ENCODE data around the gene NRXN3.

Gene NRXN3

GRCh38 chr14:79652513-79653307 lies 1482.5 kb downstream of the NRXN3 start:
- TF ChIP-seq GATA3 (IDR thresholded peaks at IDR 0.05; ENCODE audit: low read depth, low read length) (no peak), GATA2 (IDR thresholded peaks at IDR 0.05; ENCODE audit: low read depth, low read length) (no peak)

- TF ChIP-seq GATA2 (IDR thresholded peaks at IDR 0.05; ENCODE audit: low read depth, low read length) (no peak), GATA3 (IDR thresholded peaks at IDR 0.05; ENCODE audit: low read depth, low read length) (no peak)
Observed at GRCh38 chr14:79656056-79656455, 1485.9 kb downstream of the NRXN3 start.

GRCh38 chr14:79656496-79656895 lies 1486.3 kb downstream of the NRXN3 start:
- TF ChIP-seq GATA2 (IDR thresholded peaks at IDR 0.05; ENCODE audit: low read depth, low read length) = no peak
- TF ChIP-seq GATA3 (IDR thresholded peaks at IDR 0.05; ENCODE audit: low read depth, low read length) = no peak

DNA sequence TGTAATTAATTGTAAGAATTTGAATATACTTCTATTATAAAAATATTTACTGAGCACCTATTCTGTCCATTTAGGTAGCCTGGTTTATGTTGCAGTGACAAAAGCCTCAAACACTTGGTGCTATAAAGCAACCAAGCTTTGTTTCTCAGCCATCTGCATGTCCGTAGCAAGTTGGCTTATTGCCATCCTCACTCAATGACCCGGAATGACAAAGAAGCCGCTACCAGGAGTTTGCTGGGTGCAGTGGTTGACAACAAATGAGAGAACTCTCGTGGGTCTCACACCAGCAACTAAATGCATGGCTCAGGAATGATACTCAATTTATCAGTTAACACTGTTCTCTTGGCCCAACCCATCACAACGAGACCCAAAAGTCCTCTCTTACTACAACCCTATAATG lies 1488.0 kb downstream of the NRXN3 start:
- TF ChIP-seq GATA2 (IDR thresholded peaks at IDR 0.05; ENCODE audit: low read depth, low read length) (no peak), GATA3 (IDR thresholded peaks at IDR 0.05; ENCODE audit: low read depth, low read length) (no peak)

DNA sequence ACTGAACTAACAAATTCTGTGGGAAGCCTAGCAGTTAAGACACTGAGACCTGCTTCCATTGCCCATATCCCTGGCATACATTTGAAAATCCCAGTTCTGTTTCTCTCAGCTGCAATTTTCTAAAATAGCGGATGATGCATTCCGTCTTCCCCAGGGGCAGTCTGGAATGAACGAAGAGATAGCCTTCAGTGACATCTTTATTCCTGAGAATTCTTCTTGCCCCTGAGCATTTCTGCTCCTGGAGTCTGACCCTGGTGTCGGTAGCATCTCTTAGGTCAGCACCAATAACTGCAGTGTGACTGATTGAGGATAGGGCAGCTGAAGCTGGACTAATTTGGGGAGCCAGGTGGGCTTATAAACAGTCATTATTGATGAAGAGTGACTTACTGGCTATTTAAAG lies 1488.6 kb downstream of the NRXN3 start:
- no peak for TF ChIP-seq GATA3 (IDR thresholded peaks at IDR 0.05; ENCODE audit: low read depth, low read length)
- TF ChIP-seq GATA2 (IDR thresholded peaks at IDR 0.05; ENCODE audit: low read depth, low read length) = no peak

DNA sequence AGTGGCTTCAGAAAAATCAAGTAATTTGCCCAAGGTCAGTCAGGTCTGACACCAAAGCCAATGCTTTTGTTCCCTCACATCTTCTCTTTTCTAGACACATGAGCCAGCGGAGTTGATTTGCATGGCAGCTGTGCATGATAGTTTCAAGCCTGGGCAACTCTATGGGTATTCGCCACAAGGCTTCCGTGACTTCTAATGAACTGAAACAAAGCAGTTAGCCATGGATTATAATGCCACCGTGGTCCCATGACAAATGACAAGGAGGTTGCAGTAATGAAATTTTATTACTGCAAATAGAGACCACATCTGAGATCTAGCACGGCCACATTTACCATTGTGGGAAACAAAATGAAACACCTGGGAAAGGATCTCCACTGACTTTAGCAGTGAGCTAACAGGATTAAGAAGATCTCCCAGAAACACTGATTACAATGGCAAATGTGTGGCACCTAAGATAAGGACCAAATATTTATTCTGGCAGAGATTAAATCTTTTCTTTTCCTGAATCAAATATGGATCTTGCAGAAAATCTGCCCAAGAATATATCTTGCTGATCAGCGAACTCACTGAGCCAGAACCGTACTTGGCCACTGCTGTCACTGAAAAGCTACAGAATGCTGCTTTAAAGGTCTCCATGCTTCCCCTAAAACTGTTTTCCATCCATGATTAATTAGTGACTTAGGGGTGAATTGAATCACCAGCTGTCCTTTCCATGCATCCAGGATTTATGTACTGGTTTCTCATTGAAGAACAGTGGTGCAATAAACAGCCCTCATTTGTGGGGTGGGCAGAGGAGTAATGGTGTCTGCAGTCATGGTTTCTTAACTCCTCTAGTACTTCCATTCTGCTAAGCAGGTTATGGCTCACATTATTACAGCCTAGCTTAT lies 1490.1 kb downstream of the NRXN3 start:
- TF ChIP-seq GATA3 (IDR thresholded peaks at IDR 0.05; ENCODE audit: low read depth, low read length) (peak; percentile 70), GATA2 (IDR thresholded peaks at IDR 0.05; ENCODE audit: low read depth, low read length) (peak; percentile 84)

DNA sequence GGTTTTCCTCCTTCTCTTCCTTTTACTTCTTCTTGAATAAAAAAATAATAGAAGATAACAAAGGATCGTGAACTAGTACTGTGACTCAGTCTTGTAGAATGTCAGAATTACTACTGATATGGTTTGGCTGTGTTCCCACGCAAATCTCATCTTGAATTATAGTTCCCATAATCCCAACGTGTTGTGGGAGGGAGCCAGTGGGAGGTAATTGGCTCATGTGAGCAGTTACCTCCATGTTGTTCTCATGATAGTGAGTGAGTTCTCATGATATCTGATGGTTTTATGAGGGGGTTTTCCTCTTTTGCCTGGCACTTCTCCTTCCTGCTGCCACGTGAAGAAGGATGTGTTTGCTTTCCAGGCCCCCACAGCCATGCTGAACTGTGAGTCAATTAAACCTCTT lies 1491.6 kb downstream of the NRXN3 start:
- TF ChIP-seq GATA3 (IDR thresholded peaks at IDR 0.05; ENCODE audit: low read depth, low read length) (no peak), GATA2 (IDR thresholded peaks at IDR 0.05; ENCODE audit: low read depth, low read length) (no peak)

DNA sequence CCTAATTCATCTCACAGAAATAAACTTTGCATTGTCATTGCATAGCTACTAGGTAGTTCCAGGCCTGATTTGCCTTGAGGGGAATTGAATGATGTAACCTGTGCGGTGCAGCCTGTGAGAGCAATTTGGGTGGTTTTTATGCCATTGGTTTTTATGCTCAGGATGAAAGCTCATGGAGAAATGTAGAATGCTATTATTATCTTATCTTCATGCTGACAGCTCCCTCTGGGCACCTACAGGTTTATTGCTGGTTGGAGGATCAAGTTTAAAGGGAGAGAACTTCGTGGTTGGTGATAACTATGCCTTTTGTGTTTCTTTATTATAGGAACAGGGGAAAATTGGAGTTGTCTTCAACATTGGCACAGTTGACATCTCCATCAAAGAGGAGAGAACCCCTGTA lies 1493.3 kb downstream of the NRXN3 start:
- TF ChIP-seq GATA3 (IDR thresholded peaks at IDR 0.05; ENCODE audit: low read depth, low read length) = no peak
- TF ChIP-seq GATA2 (IDR thresholded peaks at IDR 0.05; ENCODE audit: low read depth, low read length) = no peak

DNA sequence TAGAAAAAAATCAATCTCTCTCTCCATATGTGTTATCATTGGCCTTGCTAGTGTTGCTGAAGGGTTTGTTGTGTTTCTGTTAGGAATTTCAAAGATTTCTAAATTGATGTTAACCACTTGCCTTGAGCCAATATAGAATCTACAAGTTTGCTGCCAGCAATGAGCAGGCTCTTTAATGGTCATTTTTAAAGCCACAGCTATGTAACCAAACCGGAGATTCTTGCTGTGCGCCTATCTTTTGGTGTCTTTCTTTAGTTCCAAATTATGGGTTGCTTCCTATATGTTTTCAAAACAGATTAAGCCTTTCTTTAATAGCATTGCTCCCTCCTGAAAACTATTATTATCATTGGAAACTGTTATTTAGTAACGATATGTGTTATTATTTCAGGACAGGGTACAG lies 1495.4 kb downstream of the NRXN3 start:
- TF ChIP-seq GATA3 (IDR thresholded peaks at IDR 0.05; ENCODE audit: low read depth, low read length) (no peak), GATA2 (IDR thresholded peaks at IDR 0.05; ENCODE audit: low read depth, low read length) (no peak)

DNA sequence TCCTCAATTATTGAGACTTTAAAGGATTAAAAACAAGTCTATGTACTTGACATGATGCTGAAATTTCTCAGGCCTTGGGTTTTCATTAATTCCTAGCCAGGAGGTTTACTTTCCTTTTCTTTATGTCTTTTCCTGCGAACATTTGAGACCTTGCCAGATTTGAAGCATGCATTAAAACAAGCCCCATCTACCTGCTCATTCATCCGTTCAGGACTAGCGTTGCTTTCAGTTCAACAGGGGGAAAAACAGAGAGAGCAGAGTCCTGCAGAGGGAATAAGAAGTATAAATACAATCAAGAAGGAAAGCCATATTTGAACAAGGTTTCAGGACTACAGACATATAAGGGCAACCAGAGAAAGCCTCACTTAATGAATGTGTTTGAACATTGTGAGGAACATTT lies 1498.8 kb downstream of the NRXN3 start:
- TF ChIP-seq GATA2 (IDR thresholded peaks at IDR 0.05; ENCODE audit: low read depth, low read length) = no peak
- no peak for TF ChIP-seq GATA3 (IDR thresholded peaks at IDR 0.05; ENCODE audit: low read depth, low read length)

DNA sequence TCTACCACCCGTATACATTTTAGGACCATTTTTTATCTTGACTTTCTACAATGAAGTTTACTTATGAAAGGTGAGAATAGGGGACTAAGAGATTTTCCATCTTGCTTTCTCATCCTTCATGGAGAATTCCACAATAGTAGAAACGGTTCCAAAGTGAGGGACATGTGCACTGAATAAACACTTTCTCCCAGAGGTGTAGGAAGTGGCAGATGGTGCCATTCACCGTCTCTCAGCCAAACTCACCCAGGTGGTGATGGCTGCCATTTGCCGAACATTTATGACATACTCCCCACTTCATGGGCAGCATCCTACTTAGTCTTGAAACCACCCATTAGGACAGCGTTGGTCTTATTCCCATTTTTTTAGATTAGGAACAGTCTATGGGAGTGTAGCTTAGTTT lies 1500.6 kb downstream of the NRXN3 start:
- TF ChIP-seq GATA2 (IDR thresholded peaks at IDR 0.05; ENCODE audit: low read depth, low read length) = no peak
- no peak for TF ChIP-seq GATA3 (IDR thresholded peaks at IDR 0.05; ENCODE audit: low read depth, low read length)

- no peak for TF ChIP-seq GATA2 (IDR thresholded peaks at IDR 0.05; ENCODE audit: low read depth, low read length)
Observed at GRCh38 chr14:79680087-79680486, 1509.9 kb downstream of the NRXN3 start.

DNA sequence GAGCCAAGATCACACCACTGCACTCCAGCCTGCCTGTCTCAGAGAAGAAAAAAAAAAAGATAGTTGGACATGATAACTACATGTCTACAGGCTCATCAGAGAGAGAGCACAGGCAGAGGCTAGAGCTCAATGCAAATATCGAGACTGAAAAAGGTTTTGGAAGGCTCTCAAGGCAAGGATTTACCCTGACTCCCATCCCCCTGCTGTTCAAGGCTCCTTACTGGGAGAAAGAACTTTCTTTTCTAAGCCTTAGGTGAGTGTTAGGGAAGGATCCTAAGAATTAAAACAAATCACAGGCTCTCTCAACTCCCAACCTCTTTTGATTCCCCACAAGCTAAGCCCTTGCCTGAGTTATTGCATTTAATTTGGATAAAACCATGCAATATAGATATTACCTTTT lies 1516.0 kb downstream of the NRXN3 start:
- TF ChIP-seq GATA3 (IDR thresholded peaks at IDR 0.05; ENCODE audit: low read depth, low read length) (no peak), GATA2 (IDR thresholded peaks at IDR 0.05; ENCODE audit: low read depth, low read length) (no peak)

GRCh38 chr14:79690960-79691359 lies 1520.8 kb downstream of the NRXN3 start:
- no peak for TF ChIP-seq GATA2 (IDR thresholded peaks at IDR 0.05; ENCODE audit: low read depth, low read length)
- no peak for TF ChIP-seq GATA3 (IDR thresholded peaks at IDR 0.05; ENCODE audit: low read depth, low read length)

DNA sequence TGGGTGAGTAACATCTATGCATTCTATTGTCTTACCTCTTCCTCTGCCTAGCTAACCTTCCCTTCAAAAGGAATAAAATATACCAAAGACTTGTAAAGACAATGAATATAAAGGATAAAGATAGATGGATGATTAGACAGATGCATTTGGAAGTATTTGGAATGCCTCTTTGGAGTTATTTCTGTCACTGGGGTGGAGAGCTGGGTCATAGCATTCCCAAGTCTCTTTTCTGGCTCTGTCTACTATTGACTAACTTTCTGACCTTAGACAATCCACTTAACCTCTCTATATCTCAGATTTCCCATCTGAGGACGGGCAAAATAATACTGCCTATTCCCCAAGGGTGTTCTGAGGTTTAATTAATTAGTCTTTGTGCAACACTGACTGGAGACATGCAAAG lies 1523.8 kb downstream of the NRXN3 start:
- no peak for TF ChIP-seq GATA3 (IDR thresholded peaks at IDR 0.05; ENCODE audit: low read depth, low read length)
- no peak for TF ChIP-seq GATA2 (IDR thresholded peaks at IDR 0.05; ENCODE audit: low read depth, low read length)

Data from SH-SY5Y (cell line).